ENCODE measurements around the gene RNF223. TPM values are rescaled to one million over a fixed set of nuclear protein-coding genes. Genes with fewer than 3 reads are reported as not detected.

RNF223 gene
- total and polyA plus RNA-seq, 2 donors (not counting 3 experiments of a cell fraction or from before 2014, with no cell fraction given) = not detected

- FAIRE-seq (no peak), DNase-seq (ENCODE audit: low read depth, low spot score) (no peak)
- ChIA-PET POLR2A (no interaction called here), CTCF (no interaction called here)
- H3K79me2 ChIP-seq (ENCODE audit: control insufficient read depth, insufficient read depth, low read length) = no peaks in the 10 kb centered on the region
- H2AFZ ChIP-seq (ENCODE audit: low read depth, low read length) = no peak overlapping the region
- H3K4me2 ChIP-seq (ENCODE audit: insufficient read depth, low read length) = no peak overlapping the region
- no peaks in the 10 kb centered on the region for H3K4me1 ChIP-seq (ENCODE audit: control insufficient read depth, extremely low read depth, insufficient read depth, low read length)
- no TSS peak for BruUV-seq (replicated peaks)
- dilution Hi-C loops (cut with MboI; ENCODE audit: extremely low pct_ligation_motif_present, low sequenced_read_pairs) = no loop called here
- H3K9me3 ChIP-seq (replicated peaks; ENCODE audit: control insufficient read depth, insufficient read depth, low read length) = no peaks in the 10 kb centered on the region
- no peak overlapping the region for H3K27ac ChIP-seq (ENCODE audit: insufficient read depth, low read depth, low read length)
- peaks cover 0 to 24% of the 10 kb centered on the region in 2 experiments for H3K36me3 ChIP-seq (ENCODE audit: control insufficient read depth in 2 of 2, extremely low read depth in 1 of 2, insufficient read depth in 2 of 2, low read length in 2 of 2)
- intact Hi-C loops (cut with micrococcal nuclease) = no loop called here
- H3K27me3 ChIP-seq (ENCODE audit: control insufficient read depth in 2 of 2, insufficient read depth in 2 of 2, low read length in 2 of 2) = no peaks in the 10 kb centered on the region
- no peaks in the 10 kb centered on the region for H3K9me1 ChIP-seq (replicated peaks; ENCODE audit: control insufficient read depth, extremely low read depth, insufficient read depth, low read length)
- no peak overlapping the region for H3K9ac ChIP-seq (replicated peaks; ENCODE audit: extremely low read depth, insufficient read depth, low read length)
- TF ChIP-seq FOS (IDR thresholded peaks at IDR 0.05; ENCODE audit: borderline replicate concordance, insufficient read depth, low read length) (no peak), CTCF (IDR thresholded peaks at IDR 0.05; ENCODE audit: extremely low read depth in 1 of 2, insufficient read depth in 1 of 2, low read depth in 1 of 2, low read length in 2 of 2) (no peak), MYC (IDR thresholded peaks at IDR 0.05; ENCODE audit: low read depth, low read length) (no peak), GATA2 (IDR thresholded peaks at IDR 0.05; ENCODE audit: insufficient read depth, insufficient read length, low read depth, low read length) (no peak), POLR2AphosphoS5 (IDR thresholded peaks at IDR 0.05; ENCODE audit: insufficient read depth, low read depth, low read length) (no peak), POLR2A (IDR thresholded peaks at IDR 0.05; ENCODE audit: low read depth, low read length) (no peak), EZH2 (IDR thresholded peaks at IDR 0.05; ENCODE audit: borderline replicate concordance, low read depth, low read length, severe bottlenecking) (no peak), MAX (IDR thresholded peaks at IDR 0.05; ENCODE audit: insufficient read depth, insufficient read length) (no peak), JUN (IDR thresholded peaks at IDR 0.05; ENCODE audit: borderline replicate concordance, insufficient read depth, insufficient read length, low read depth) (no peak)
- H4K20me1 ChIP-seq (replicated peaks; ENCODE audit: control insufficient read depth, extremely low read depth, insufficient read depth, low read length) = no peaks in the 10 kb centered on the region
- no peak overlapping the region for H3K4me3 ChIP-seq (replicated peaks in 1 of 3; ENCODE audit: insufficient read depth in 1 of 3, low read depth in 1 of 3, low read length in 3 of 3)
These were observed 26.1 kb downstream of the RNF223 start for GRCh38 chr1:1047963-1048362.
